ENCODE data around the gene SMG6.

- no peak for TF ChIP-seq ZNF777 (tag by site-specific recombination; IDR thresholded peaks at IDR 0.05; ENCODE audit: borderline replicate concordance)
- TF ChIP-seq, protein P1, sequence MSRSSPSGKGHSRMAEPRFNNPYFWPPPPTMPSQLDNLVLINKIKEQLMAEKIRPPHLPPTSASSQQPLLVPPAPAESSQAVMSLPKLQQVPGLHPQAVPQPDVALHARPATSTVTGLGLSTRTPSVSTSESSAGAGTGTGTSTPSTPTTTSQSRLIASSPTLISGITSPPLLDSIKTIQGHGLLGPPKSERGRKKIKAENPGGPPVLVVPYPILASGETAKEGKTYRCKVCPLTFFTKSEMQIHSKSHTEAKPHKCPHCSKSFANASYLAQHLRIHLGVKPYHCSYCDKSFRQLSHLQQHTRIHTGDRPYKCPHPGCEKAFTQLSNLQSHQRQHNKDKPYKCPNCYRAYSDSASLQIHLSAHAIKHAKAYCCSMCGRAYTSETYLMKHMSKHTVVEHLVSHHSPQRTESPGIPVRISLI (tag by site-specific recombination; IDR thresholded peaks at IDR 0.05), result no peak
- no peak for TF ChIP-seq CTCF (tag by site-specific recombination; IDR thresholded peaks at IDR 0.05)
- no peak for TF ChIP-seq ZNF274 (IDR thresholded peaks at IDR 0.05; ENCODE audit: low read length)
- no peak for TF ChIP-seq ZNF274 (tag by site-specific recombination; IDR thresholded peaks at IDR 0.05; ENCODE audit: borderline replicate concordance)
- no peak for TF ChIP-seq PATZ1 (tag by site-specific recombination; IDR thresholded peaks at IDR 0.05)
- no peak for TF ChIP-seq ZBTB20 (tag by site-specific recombination; IDR thresholded peaks at IDR 0.05)
- no peak for TF ChIP-seq YY1 (tag by site-specific recombination; IDR thresholded peaks at IDR 0.05)
- no peak for TF ChIP-seq ZBTB1 (tag by site-specific recombination; IDR thresholded peaks at IDR 0.05)
Observed at GRCh38 chr17:2090804-2091534, 212.6 kb downstream of the SMG6 start.
